Osteocyte (in vitro differentiated cells): ENCODE data around the gene TNNI3. TPM values are rescaled to one million over a fixed set of nuclear protein-coding genes. Genes with fewer than 3 reads are reported as not detected.

ENCODE experiments used
- DNase-seq: peaks from one replicate; pipeline ENCODE4 v3.0.0; 2021; ENCODE audit warnings: mixed read lengths; ENCODE audit not compliant: unreplicated experiment; ENCODE audit errors: extremely low spot score
- H3K27ac Mint-ChIP-seq: one replicate; pipeline ENCODE4 v1.8.0; 2021; ENCODE audit warnings: mild to moderate bottlenecking, mixed read lengths; ENCODE audit not compliant: unreplicated experiment
- H3K27me3 Mint-ChIP-seq: one replicate; pipeline ENCODE4 v1.8.0; 2021; ENCODE audit warnings: mixed read lengths; ENCODE audit not compliant: unreplicated experiment
- H3K36me3 Mint-ChIP-seq: one replicate; pipeline ENCODE4 v1.8.0; 2021; ENCODE audit warnings: mixed read lengths; ENCODE audit not compliant: unreplicated experiment
- H3K4me1 Mint-ChIP-seq: one replicate; pipeline ENCODE4 v1.8.0; 2021; ENCODE audit warnings: mixed read lengths; ENCODE audit not compliant: unreplicated experiment
- H3K4me3 Mint-ChIP-seq: one replicate; pipeline ENCODE4 v1.8.0; 2021; ENCODE audit warnings: mild to moderate bottlenecking, moderate library complexity, mixed read lengths; ENCODE audit not compliant: unreplicated experiment
- H3K9me3 Mint-ChIP-seq: one replicate; pipeline ENCODE4 v1.8.0; 2021; ENCODE audit warnings: mixed read lengths; ENCODE audit not compliant: unreplicated experiment
- CTCF ChIP-seq: fragments of 200-600 bp; sonication (generic); IDR thresholded peaks from 2 replicates; pipeline ENCODE4 v1.5.0; 2021; ENCODE audit warnings: antibody characterized with exemption, mild to moderate bottlenecking, moderate library complexity
- total RNA-seq: library from RNA; stranded (reverse); gene quantifications from 2 replicates; pipeline ENCODE4 v1.2.1, GENCODE V29; 2021

TNNI3 gene
- total RNA-seq, 1 donor from 2014 or later: not detected

- no peak for TF ChIP-seq CTCF
- no peak overlapping the region for H3K4me3 Mint-ChIP-seq
- no peaks in the 10 kb centered on the region for H3K36me3 Mint-ChIP-seq
Observed at GRCh38 chr19:55152017-55152416, 5.5 kb downstream of the TNNI3 start.

GRCh38 chr19:55149078-55150003 lies 8.2 kb downstream of the TNNI3 start, which contains the start of gene TNNT1:
TSS of gene TNNT1 (minus strand) at chr19:55149206. CDS start at chr19:55147157, 2,049 bp downstream.
- DNase-seq: no peak
- Mint-ChIP-seq H3K4me3 (no peak within 1 kb of the TSS), H3K9me3 (no peaks in the 10 kb centered on the region), H3K36me3 (no peaks in the 10 kb centered on the region), H3K27me3 (peaks cover 38% of the 10 kb centered on the region), H3K27ac (no peak within 1 kb of the TSS), H3K4me1 (peaks cover 2% of the 10 kb centered on the region)
- no peak for TF ChIP-seq CTCF

More at GRCh38 chr19:55152017-55152416, 5.5 kb downstream of the TNNI3 start:
- H3K27me3 Mint-ChIP-seq: peaks cover 36% of the 10 kb centered on the region
- DNase-seq: no peak
- H3K9me3 Mint-ChIP-seq: no peaks in the 10 kb centered on the region
- H3K4me1 Mint-ChIP-seq: peaks cover 10% of the 10 kb centered on the region
- H3K27ac Mint-ChIP-seq: no peak overlapping the region

GRCh38 chr19:55147545-55148251 lies 9.8 kb downstream of the TNNI3 start:
- H3K36me3 Mint-ChIP-seq: no peaks in the 10 kb centered on the region
- H3K4me3 Mint-ChIP-seq: no peak overlapping the region
- no peaks in the 10 kb centered on the region for H3K9me3 Mint-ChIP-seq
- TF ChIP-seq CTCF: no peak
- H3K27me3 Mint-ChIP-seq: peaks cover 49% of the 10 kb centered on the region
- no peak for DNase-seq
- H3K27ac Mint-ChIP-seq: no peak overlapping the region
- peaks cover 2% of the 10 kb centered on the region for H3K4me1 Mint-ChIP-seq

- H3K36me3 Mint-ChIP-seq: no peaks in the 10 kb centered on the region
- H3K9me3 Mint-ChIP-seq: no peaks in the 10 kb centered on the region
- no peak overlapping the region for H3K27ac Mint-ChIP-seq
- peaks cover 51% of the 10 kb centered on the region for H3K27me3 Mint-ChIP-seq
- H3K4me3 Mint-ChIP-seq: no peak overlapping the region
- H3K4me1 Mint-ChIP-seq: peaks cover 2% of the 10 kb centered on the region
- TF ChIP-seq CTCF: no peak
- DNase-seq: no peak
Observed at GRCh38 chr19:55146705-55147273, 10.7 kb downstream of the TNNI3 start.
